AG09319 (cell line): Measurements from ENCODE around the gene PXMP4.

ENCODE experiments used
- DNase-seq: peaks from one replicate; pipeline ENCODE4 v3.0.0-alpha.2; 2010; ENCODE audit warnings: low read depth; ENCODE audit errors: extremely low read depth
- TF ChIP-seq, protein P1 (sequence below): IDR thresholded peaks from 2 replicates; pipeline ENCODE4 v1.5.1; 2011; ENCODE audit warnings: low read depth, mild to moderate bottlenecking, inconsistent platforms, low read length, moderate library complexity

PXMP4 gene

DNA sequence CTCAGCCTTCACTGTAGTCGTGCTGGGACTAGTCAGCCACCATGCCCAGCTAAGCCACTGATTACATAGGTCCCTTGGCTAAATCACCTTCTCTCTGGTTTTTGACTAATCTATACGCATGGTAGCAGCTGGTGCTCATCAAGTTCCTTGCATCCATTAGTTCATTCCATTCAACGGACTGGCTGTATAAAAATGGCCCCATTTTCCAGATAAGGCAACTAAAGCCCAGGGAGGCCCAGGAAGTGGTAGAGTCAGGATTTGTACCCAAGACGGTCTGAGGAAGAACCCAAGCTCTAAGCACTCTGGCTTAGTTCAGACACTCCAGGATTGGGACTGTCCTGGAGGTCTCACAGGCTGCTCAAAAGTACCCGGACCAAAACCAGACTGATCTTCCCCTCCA, 38.8 kb downstream of the PXMP4 start:
- DNase-seq = no peak
- TF ChIP-seq, protein P1, sequence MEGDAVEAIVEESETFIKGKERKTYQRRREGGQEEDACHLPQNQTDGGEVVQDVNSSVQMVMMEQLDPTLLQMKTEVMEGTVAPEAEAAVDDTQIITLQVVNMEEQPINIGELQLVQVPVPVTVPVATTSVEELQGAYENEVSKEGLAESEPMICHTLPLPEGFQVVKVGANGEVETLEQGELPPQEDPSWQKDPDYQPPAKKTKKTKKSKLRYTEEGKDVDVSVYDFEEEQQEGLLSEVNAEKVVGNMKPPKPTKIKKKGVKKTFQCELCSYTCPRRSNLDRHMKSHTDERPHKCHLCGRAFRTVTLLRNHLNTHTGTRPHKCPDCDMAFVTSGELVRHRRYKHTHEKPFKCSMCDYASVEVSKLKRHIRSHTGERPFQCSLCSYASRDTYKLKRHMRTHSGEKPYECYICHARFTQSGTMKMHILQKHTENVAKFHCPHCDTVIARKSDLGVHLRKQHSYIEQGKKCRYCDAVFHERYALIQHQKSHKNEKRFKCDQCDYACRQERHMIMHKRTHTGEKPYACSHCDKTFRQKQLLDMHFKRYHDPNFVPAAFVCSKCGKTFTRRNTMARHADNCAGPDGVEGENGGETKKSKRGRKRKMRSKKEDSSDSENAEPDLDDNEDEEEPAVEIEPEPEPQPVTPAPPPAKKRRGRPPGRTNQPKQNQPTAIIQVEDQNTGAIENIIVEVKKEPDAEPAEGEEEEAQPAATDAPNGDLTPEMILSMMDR = no peak

DNA sequence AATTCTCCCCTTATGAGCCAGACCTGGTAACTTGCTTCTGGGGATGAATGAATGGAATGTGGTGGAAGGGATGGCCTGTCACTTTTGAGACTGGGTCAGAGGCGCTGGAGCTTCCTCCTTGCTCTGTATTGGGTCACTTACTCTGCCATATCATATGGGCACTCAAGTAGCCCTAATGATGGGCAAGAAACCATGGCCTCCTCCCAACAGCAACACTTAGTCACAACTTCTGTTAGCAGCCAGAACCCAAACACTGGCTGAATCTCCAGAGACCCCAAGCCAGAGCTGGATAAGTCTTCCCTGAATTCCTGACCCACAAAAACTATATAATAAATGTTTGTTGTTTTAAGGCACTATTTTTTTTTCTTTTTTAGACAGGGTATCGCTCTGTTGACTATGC, 39.4 kb downstream of the PXMP4 start:
- TF ChIP-seq, protein P1 = no peak
- no peak for DNase-seq

DNA sequence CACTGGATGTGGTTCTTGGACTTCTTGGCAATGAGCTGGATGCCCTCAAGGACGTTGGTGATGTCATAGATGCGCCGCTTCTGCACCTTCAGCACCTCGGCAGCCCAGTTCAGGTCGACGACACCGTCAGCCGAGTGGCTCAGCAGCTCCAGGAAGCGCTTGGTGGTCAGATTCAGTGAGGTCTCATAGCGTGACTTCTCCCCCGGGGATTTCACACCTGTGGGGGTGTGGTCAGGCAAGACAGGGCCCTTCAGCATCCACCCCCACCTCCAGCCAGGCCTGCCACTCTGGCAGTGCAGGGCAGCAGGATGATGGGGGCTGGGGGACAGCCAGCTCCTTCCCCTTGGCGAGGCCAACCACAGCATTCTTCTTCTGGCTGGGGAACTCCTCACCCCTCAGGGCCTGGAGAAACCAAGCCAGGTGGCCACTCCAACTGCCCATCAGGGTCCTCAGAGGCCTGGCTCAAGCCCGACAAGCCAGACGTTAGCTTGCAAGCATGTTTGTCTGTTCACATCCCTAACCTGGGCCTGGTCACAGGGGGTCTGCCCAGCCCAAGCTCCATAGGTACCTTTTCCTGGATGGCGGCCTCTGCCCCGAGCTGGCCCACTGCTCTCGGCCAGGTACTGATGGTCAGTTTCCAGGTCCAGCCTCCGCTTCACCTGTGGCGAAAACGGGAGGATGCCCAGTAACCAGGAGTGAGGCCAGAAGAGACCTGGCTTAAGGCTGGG, 40.2 kb downstream of the PXMP4 start:
- DNase-seq = no peak
- TF ChIP-seq, protein P1 = no peak

DNA sequence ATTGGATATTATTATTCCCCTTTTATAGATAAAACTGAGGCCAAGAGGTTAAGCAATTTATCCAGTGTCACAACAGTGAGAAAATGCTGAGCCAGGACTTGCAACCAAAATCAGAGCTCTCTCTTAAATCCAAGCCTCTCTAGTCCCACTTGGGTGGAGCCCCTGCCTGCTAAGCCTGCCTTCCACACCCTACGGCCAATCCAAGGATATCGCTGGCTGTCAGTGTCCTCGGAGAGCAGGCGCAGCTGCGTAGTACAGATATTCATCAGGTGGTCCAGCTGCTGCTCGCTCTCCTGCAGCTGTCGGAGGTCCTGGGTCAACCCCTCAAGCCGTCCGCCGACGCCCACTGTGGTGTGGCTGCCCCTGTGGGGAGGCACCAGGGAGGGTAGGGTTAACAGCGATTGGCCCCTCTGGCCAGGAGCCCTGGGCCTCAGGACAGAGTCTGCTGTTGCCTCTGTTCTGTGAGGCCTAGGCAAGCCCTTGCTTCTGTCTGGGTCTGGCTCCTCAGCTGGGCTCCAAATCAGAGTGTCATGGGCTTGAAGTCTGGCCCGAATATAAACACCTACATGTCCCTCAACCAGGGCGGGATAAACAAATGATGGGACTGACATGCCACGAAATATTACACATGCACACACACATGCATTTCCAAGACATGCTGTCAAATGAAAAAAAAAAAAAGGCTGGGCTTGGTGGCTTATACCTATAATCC, 42.0 kb downstream of the PXMP4 start:
- TF ChIP-seq, protein P1 = no peak
- no peak for DNase-seq

DNA sequence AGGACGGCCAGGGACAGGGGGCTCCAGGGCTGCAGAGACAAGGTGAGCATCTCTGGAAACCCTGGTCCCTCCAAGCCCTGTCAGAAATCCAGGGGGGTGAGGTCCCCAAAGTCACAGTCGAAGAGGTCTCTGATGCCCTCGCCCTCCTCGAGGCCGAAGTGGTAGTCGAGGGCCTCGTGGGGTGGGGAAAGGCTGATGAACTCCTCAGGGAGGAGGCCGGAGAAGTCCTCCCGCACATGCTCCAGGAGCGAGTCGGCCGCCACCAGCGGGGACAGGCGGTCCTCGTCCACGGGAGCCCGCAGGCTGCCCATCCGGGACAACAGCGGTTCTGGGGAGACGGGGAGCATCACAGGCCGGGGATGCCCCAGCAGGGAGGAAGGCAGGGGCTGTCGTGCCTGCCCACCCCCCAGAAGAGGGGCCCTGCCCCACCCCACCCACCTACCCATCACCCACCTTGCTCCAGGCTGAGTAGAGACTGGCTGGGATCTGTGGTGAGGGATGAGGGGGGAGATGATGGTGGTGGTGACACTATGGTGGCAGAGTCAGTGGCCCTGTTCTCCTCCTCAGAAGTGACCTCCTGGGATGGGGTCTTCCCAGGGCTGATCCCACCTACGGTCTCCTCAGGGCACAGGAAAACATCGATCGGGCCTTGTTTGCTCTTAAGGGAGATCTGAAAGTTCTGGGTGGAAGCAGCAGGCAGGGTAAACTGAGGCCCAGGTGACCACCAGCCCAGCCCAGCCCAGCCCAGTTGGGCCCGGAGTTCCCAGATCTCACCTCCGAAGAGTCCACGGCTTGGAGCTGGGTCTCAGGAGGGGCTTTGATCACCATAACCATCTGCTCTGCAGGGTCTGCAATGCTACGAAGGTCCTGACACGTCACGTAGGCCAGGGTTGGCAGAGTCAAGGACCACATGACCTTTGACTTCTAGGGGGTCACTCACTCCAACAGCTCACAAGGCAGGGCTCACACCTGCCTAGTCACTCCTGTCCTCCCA, 43.2 kb downstream of the PXMP4 start:
- TF ChIP-seq, protein P1 = no peak
- no peak for DNase-seq

DNA sequence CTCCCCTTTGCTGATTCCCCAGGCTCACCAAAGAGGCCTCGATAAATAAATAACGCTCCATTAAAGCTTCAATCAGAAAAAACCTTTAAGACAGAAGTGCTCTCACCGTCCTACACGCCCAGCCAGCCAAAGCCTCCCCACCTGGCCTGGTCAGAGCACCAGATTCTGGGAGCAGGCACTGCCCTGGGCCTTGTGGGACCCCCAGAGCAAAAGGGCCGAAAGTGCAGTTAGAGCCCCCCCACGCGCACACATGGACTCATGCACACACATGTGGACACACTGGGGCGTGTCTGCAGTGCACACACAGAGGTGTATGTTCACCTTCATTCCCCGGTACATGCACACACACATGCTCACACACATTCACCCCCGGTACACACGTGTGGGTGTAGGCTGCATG, 44.0 kb downstream of the PXMP4 start:
- no peak for DNase-seq
- TF ChIP-seq, protein P1 = no peak
